ENCODE data around the gene TBC1D7.

TBC1D7 gene

DNA sequence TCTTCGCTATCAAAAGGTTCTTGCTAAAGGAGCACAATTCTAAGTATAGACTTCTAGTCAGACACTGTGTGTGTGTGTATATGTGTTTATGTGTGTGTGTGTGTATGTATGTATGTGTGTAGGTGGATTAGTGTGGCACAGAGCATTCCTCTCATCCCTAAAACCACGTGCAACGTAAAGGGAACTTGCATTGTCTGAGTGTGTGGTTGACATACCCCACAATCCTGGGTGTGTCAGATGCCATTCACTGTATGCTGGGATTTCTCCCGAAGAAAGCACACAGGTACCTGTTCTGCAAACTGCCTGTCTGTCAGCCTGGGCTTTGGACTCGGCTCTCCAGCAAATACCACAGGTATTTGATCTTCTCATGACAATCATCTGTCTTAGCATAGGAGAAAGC lies 42.3 kb upstream of the TBC1D7 start:
- no peak for TF ChIP-seq EGR1 (IDR thresholded peaks at IDR 0.05)
- no peak for TF ChIP-seq CREB1 (IDR thresholded peaks at IDR 0.05; ENCODE audit: low read depth)
- no peak for TF ChIP-seq YY1 (IDR thresholded peaks at IDR 0.05; ENCODE audit: low read depth)
- no peak for TF ChIP-seq TAF1 (IDR thresholded peaks at IDR 0.05; ENCODE audit: low read depth)
- TF ChIP-seq, protein P1, sequence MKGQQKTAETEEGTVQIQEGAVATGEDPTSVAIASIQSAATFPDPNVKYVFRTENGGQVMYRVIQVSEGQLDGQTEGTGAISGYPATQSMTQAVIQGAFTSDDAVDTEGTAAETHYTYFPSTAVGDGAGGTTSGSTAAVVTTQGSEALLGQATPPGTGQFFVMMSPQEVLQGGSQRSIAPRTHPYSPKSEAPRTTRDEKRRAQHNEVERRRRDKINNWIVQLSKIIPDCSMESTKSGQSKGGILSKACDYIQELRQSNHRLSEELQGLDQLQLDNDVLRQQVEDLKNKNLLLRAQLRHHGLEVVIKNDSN (IDR thresholded peaks at IDR 0.05) = no peak
- no peak for TF ChIP-seq ZBTB7A (IDR thresholded peaks at IDR 0.05; ENCODE audit: low read depth)
- TF ChIP-seq, protein P2, sequence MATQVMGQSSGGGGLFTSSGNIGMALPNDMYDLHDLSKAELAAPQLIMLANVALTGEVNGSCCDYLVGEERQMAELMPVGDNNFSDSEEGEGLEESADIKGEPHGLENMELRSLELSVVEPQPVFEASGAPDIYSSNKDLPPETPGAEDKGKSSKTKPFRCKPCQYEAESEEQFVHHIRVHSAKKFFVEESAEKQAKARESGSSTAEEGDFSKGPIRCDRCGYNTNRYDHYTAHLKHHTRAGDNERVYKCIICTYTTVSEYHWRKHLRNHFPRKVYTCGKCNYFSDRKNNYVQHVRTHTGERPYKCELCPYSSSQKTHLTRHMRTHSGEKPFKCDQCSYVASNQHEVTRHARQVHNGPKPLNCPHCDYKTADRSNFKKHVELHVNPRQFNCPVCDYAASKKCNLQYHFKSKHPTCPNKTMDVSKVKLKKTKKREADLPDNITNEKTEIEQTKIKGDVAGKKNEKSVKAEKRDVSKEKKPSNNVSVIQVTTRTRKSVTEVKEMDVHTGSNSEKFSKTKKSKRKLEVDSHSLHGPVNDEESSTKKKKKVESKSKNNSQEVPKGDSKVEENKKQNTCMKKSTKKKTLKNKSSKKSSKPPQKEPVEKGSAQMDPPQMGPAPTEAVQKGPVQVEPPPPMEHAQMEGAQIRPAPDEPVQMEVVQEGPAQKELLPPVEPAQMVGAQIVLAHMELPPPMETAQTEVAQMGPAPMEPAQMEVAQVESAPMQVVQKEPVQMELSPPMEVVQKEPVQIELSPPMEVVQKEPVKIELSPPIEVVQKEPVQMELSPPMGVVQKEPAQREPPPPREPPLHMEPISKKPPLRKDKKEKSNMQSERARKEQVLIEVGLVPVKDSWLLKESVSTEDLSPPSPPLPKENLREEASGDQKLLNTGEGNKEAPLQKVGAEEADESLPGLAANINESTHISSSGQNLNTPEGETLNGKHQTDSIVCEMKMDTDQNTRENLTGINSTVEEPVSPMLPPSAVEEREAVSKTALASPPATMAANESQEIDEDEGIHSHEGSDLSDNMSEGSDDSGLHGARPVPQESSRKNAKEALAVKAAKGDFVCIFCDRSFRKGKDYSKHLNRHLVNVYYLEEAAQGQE (IDR thresholded peaks at IDR 0.05; ENCODE audit: low read depth) = no peak
- TF ChIP-seq FOXM1 (IDR thresholded peaks at IDR 0.05; ENCODE audit: borderline replicate concordance, low read depth) = no peak
- no peak for TF ChIP-seq TCF12 (IDR thresholded peaks at IDR 0.05; ENCODE audit: low read depth)

DNA sequence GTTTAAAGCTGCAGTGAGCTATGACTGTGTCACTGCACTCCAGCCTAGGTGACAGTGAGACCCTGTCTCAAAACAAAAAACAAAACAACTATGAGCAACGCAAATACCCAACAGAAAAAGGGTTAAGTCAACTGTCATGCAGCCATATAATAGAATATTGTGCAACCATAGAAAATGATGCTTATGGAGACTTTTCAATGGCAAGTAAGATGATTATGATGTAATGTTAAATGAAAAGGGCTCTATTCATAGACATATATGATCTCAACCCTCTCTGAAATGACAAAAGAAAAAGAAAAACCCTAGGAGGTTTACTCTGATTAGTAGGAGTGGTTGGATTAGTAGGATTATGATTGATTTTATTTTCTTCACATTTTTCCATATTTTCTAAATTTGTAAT lies 41.3 kb upstream of the TBC1D7 start:
- no peak for TF ChIP-seq CREB1 (IDR thresholded peaks at IDR 0.05; ENCODE audit: low read depth)

DNA sequence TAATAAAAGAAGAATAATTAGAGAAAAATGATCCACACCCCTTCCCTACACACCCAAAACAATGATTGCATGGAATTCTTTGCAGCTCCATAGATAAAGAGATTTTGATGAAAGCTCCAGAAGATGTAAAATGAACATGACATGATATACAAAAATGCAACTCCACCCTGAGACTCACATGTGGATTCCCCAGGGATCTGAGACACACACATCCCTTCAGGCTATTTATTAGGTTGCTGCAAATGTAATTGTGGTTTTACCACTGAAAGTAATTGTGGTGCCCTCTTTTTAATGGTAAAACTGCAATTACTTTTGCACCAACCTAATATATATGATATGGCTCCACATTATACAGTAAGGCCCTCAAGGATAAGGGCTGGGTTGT lies 40.4 kb upstream of the TBC1D7 start:
- TF ChIP-seq, protein P1 (IDR thresholded peaks at IDR 0.05) = no peak
- no peak for TF ChIP-seq NFIC (IDR thresholded peaks at IDR 0.05)
- TF ChIP-seq CEBPB (IDR thresholded peaks at IDR 0.05) = no peak
- TF ChIP-seq YY1 (IDR thresholded peaks at IDR 0.05; ENCODE audit: low read depth) = no peak
- no peak for TF ChIP-seq ZBTB7A (IDR thresholded peaks at IDR 0.05; ENCODE audit: low read depth)
- no peak for TF ChIP-seq TEAD4 (IDR thresholded peaks at IDR 0.05)
- no peak for TF ChIP-seq RAD21 (IDR thresholded peaks at IDR 0.05; ENCODE audit: low read depth)

DNA sequence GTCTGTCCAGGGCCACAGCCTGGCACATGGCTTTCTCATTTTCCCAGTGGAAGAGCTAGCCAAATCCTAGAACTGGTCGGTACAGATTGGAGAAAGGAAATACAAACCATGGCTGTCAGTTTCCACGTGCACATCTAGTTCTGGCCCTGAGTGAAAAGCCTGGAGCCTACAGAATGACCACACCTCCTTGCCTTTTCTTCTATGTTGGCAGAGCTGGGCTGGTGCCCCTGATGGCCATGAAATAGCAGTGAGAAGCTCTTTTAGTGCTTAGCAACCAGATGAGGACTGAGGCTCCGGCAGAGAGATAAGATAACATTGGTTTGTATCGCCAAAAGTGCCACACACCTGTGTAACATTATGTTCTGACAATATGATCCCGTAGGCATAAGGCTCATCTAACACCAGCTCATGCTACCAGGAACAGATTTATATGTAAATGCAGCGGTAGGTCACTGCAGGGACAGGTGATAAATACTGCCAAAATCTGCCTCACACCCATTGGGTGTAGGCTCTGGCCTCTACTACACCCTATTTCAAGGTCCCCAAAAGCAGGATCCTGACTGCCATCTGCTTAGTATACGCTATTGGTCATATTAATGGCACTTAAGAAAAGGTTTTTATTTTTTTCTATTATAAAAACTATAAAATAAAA lies 39.9 kb upstream of the TBC1D7 start:
- TF ChIP-seq, protein P2 (IDR thresholded peaks at IDR 0.05; ENCODE audit: low read depth) = no peak
- TF ChIP-seq TCF12 (IDR thresholded peaks at IDR 0.05; ENCODE audit: low read depth) = no peak
- TF ChIP-seq EGR1 (IDR thresholded peaks at IDR 0.05) = no peak
- TF ChIP-seq CREB1 (IDR thresholded peaks at IDR 0.05; ENCODE audit: low read depth) = no peak
- no peak for TF ChIP-seq FOXM1 (IDR thresholded peaks at IDR 0.05; ENCODE audit: borderline replicate concordance, low read depth)
- TF ChIP-seq EP300 (IDR thresholded peaks at IDR 0.05; ENCODE audit: borderline replicate concordance) = no peak
- TF ChIP-seq, protein P1 (IDR thresholded peaks at IDR 0.05) = no peak
- TF ChIP-seq TAF1 (IDR thresholded peaks at IDR 0.05; ENCODE audit: low read depth) = no peak
- TF ChIP-seq ZBTB7A (IDR thresholded peaks at IDR 0.05; ENCODE audit: low read depth) = no peak
- TF ChIP-seq TEAD4 (IDR thresholded peaks at IDR 0.05) = no peak
- TF ChIP-seq YY1 (IDR thresholded peaks at IDR 0.05; ENCODE audit: low read depth) = no peak
- TF ChIP-seq NFIC (IDR thresholded peaks at IDR 0.05) = no peak
- no peak for TF ChIP-seq CEBPB (IDR thresholded peaks at IDR 0.05)
- TF ChIP-seq, protein P3, sequence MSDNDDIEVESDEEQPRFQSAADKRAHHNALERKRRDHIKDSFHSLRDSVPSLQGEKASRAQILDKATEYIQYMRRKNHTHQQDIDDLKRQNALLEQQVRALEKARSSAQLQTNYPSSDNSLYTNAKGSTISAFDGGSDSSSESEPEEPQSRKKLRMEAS (IDR thresholded peaks at IDR 0.05) = no peak
- no peak for TF ChIP-seq RAD21 (IDR thresholded peaks at IDR 0.05; ENCODE audit: low read depth)

DNA sequence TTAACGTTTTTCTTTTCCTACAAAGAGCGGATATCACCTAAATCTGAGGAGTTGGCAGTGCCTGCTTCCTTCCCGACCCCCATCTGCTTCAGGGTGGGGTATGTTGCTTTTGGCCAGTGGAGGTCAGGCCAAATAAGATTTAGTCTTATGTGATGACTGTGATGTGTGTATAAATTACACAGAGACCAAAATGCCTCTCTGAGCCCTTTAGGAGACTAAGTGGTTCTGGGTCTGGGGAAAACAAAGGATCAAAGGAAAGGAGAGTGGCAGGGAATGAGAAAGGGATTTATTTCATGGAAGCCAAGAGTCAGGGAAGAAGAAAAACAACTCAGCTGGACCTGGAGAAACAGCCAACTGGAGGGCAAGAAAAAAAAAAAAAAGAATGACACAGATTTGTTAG lies 39.1 kb upstream of the TBC1D7 start:
- TF ChIP-seq TCF12 (IDR thresholded peaks at IDR 0.05; ENCODE audit: low read depth) = no peak
- TF ChIP-seq, protein P2 (IDR thresholded peaks at IDR 0.05; ENCODE audit: low read depth) = no peak
